GM23338 (cell line): ENCODE measurements around the gene NMRK2. TPM values are rescaled to one million over a fixed set of nuclear protein-coding genes. Genes with fewer than 3 reads are reported as not detected.
A peak's percentile ranks its signal among the peaks of the same experiment; 100 is the strongest.

Source experiments
- ATAC-seq: fragments of 200-7000 bp; cut with Tn5 transposase; 3 replicates; pipeline ENCODE4 v1.9.1; 2020
- DNase-seq: peaks from one replicate; pipeline ENCODE4 v3.0.0-alpha.2; 2015; ENCODE audit warnings: low spot score
- H2AFZ ChIP-seq: fragments of 200-600 bp; sonication (generic); 2 replicates; pipeline ENCODE4 v1.8.0; 2016; ENCODE audit warnings: antibody characterized with exemption, mild to moderate bottlenecking, moderate library complexity
- H3F3A ChIP-seq: fragments of 200-600 bp; sonication (generic); replicated peaks from 2 replicates; pipeline ENCODE4 v1.8.0; 2017; ENCODE audit warnings: antibody characterized with exemption, mixed run types, low read depth
- H3K27ac ChIP-seq: fragments of 200-600 bp; sonication (generic); 2 replicates; pipeline ENCODE4 v1.6.1; 2016; ENCODE audit warnings: low read depth
- H3K27me3 ChIP-seq: fragments of 200-600 bp; sonication (generic); 2 replicates; pipeline ENCODE4 v1.8.0; 2016; ENCODE audit warnings: mild to moderate bottlenecking, mixed run types, moderate library complexity; ENCODE audit not compliant: insufficient read depth
- H3K36me3 ChIP-seq: fragments of 200-600 bp; sonication (generic); 2 replicates; pipeline ENCODE4 v1.8.0; 2016; ENCODE audit warnings: mild to moderate bottlenecking; ENCODE audit not compliant: insufficient read depth
- H3K4me1 ChIP-seq: fragments of 200-600 bp; sonication (generic); 2 replicates; pipeline ENCODE4 v1.8.0; 2016; ENCODE audit warnings: mild to moderate bottlenecking, moderate library complexity; ENCODE audit not compliant: insufficient read depth
- H3K4me2 ChIP-seq: fragments of 200-600 bp; sonication (generic); 2 replicates; pipeline ENCODE4 v1.7.1; 2017; ENCODE audit warnings: mixed run types
- H3K4me3 ChIP-seq: fragments of 200-600 bp; sonication (generic); 2 replicates; pipeline ENCODE4 v1.6.1; 2016; ENCODE audit warnings: mixed run types
- H3K79me2 ChIP-seq: fragments of 200-600 bp; sonication (generic); replicated peaks from 2 replicates; pipeline ENCODE4 v1.8.0; 2017; ENCODE audit warnings: mild to moderate bottlenecking; ENCODE audit not compliant: insufficient read depth
- H3K9me2 ChIP-seq: fragments of 200-600 bp; sonication (generic); 2 replicates; pipeline ENCODE4 v1.8.0; 2017; ENCODE audit not compliant: insufficient read depth
- H4K20me1 ChIP-seq: fragments of 200-600 bp; sonication (generic); replicated peaks from 2 replicates; pipeline ENCODE4 v1.8.0; 2017; ENCODE audit warnings: mild to moderate bottlenecking; ENCODE audit not compliant: insufficient read depth
- H3K27ac Mint-ChIP-seq: 2 replicates; pipeline ENCODE4 v1.8.0; 2020; ENCODE audit warnings: inconsistent platforms, mild to moderate bottlenecking, moderate library complexity, mixed read lengths
- H3K27me3 Mint-ChIP-seq: 3 replicates; pipeline ENCODE4 v1.8.0; 2022; ENCODE audit warnings: low read depth, mild to moderate bottlenecking, moderate library complexity, mixed read lengths, inconsistent platforms; ENCODE audit not compliant: insufficient read depth, poor library complexity
- H3K36me3 Mint-ChIP-seq: 3 replicates; pipeline ENCODE4 v1.8.0; 2021; ENCODE audit warnings: low read depth, mild to moderate bottlenecking, inconsistent platforms, moderate library complexity, mixed read lengths
- H3K4me1 Mint-ChIP-seq: 3 replicates; pipeline ENCODE4 v1.8.0; 2020; ENCODE audit warnings: mild to moderate bottlenecking, inconsistent platforms, mixed read lengths
- H3K4me3 Mint-ChIP-seq: 3 replicates; pipeline ENCODE4 v1.8.0; 2021; ENCODE audit warnings: moderate library complexity, mild to moderate bottlenecking, inconsistent platforms, mixed read lengths
- H3K9me3 Mint-ChIP-seq: 3 replicates; pipeline ENCODE4 v1.8.0; 2020; ENCODE audit warnings: moderate library complexity, mild to moderate bottlenecking, inconsistent platforms, mixed read lengths
- CREB1 ChIP-seq: fragments of 250-450 bp; sonication (Bioruptor Pico); IDR thresholded peaks from 2 replicates; pipeline ENCODE4 v1.5.0; 2020; ENCODE audit warnings: low read depth, mild to moderate bottlenecking, moderate library complexity
- CTCF ChIP-seq, 2 experiments: fragments of 200-600 bp in 1 of 2; sonication (generic) in 1 of 2; conservative IDR thresholded peaks; 2 replicates each; pipeline versions ENCODE4 v1.5.1 to v1.6.1; 2016 to 2017; ENCODE audit warnings: antibody characterized with exemption in 2 of 2, low read depth in 2 of 2, mild to moderate bottlenecking in 2 of 2, moderate library complexity in 1 of 2
- ETS1 ChIP-seq: IDR thresholded peaks from 2 replicates; pipeline ENCODE4 v1.6.1; 2016; ENCODE audit warnings: antibody characterized with exemption
- EZH2 ChIP-seq: fragments of 200-600 bp; sonication (generic); IDR thresholded peaks from one replicate; pipeline ENCODE4 v1.8.0; 2017; ENCODE audit warnings: antibody characterized with exemption, mild to moderate bottlenecking, low read depth; ENCODE audit not compliant: unreplicated experiment
- EZH2phosphoT487 ChIP-seq: fragments of 200-600 bp; sonication (generic); IDR thresholded peaks from one replicate; pipeline ENCODE4 v1.8.1; 2018; ENCODE audit warnings: antibody characterized with exemption; ENCODE audit not compliant: unreplicated experiment
- JUNB ChIP-seq: IDR thresholded peaks from one replicate; pipeline ENCODE4 v1.6.1; 2016; ENCODE audit warnings: antibody characterized with exemption; ENCODE audit not compliant: unreplicated experiment
- NANOG ChIP-seq: IDR thresholded peaks from 2 replicates; pipeline ENCODE4 v1.6.1; 2016; ENCODE audit warnings: antibody characterized with exemption, borderline replicate concordance
- POLR2AphosphoS5 ChIP-seq: IDR thresholded peaks from 2 replicates; pipeline ENCODE4 v1.6.1; 2016; ENCODE audit warnings: antibody characterized with exemption, low read depth
- REST ChIP-seq: IDR thresholded peaks from one replicate; pipeline ENCODE4 v1.6.1; 2018; ENCODE audit warnings: antibody characterized with exemption; ENCODE audit not compliant: unreplicated experiment
- STAT1 ChIP-seq: IDR thresholded peaks from one replicate; pipeline ENCODE4 v1.6.1; 2016; ENCODE audit warnings: antibody characterized with exemption; ENCODE audit not compliant: unreplicated experiment
- ZNF114 ChIP-seq: fragments of 250-450 bp; sonication (Bioruptor Pico); IDR thresholded peaks from 2 replicates; pipeline ENCODE4 v1.5.0; 2020; ENCODE audit warnings: mild to moderate bottlenecking, moderate library complexity
- ZNF462 ChIP-seq: fragments of 250-450 bp; sonication (Bioruptor Pico); IDR thresholded peaks from 2 replicates; pipeline ENCODE4 v1.5.0; 2020; ENCODE audit warnings: mild to moderate bottlenecking, moderate library complexity
- polyA plus RNA-seq: library from polyadenylated mRNA; unstranded; fragments of >200 nt; fragmentation: Nextera tagmentation; extraction: Ambion mirVana; gene quantifications from 2 replicates; pipeline ENCODE4 v1.2.1, GENCODE V29; 2016
- total RNA-seq: library from RNA; depleted of rRNA; stranded (reverse); fragments of >200 nt; shearing (Covaris generic); gene quantifications from 2 replicates; pipeline ENCODE4 v1.2.3, GENCODE V29; 2014

The NMRK2 gene
- total and polyA plus RNA-seq, 2 experiments from 2014 or later = 55.9 to 65.3 TPM

GRCh38 chr19:3984908-3985642, 52.2 kb downstream of the NMRK2 start, which contains the start of gene EEF2:
Gene EEF2 (minus strand): TSS chr19:3985463. CDS start chr19:3985380, 83 bp downstream.
- peaks cover 53% of the 10 kb centered on the region for H3K36me3 Mint-ChIP-seq
- peak within 1 kb of the TSS; percentile 98 for H3K4me3 Mint-ChIP-seq
- H3K27me3 Mint-ChIP-seq = peaks cover 47% of the 10 kb centered on the region

More at GRCh38 chr19:3984908-3985642, 52.2 kb downstream of the NMRK2 start, which contains the start of gene EEF2:
- Histone ChIP-seq H4K20me1 (peaks cover 48% of the 10 kb centered on the region), H3K27me3 (peaks cover 7% of the 10 kb centered on the region; the same call in 1 of the 2 replicates), H3K4me3 (peak within 1 kb of the TSS; percentile 100), H3K27ac (peak within 1 kb of the TSS; percentile 95), H3K4me1 (peaks cover 20% of the 10 kb centered on the region), H3K4me2 (peak within 1 kb of the TSS; percentile 100), H3K36me3 (peaks cover 44% of the 10 kb centered on the region), H2AFZ (peak within 1 kb of the TSS; percentile 63; the same call in 1 of the 2 replicates), H3K79me2 (peaks cover 52% of the 10 kb centered on the region), H3K9me2 (no peaks in the 10 kb centered on the region), H3F3A (peaks cover 52% of the 10 kb centered on the region)
- Mint-ChIP-seq H3K27ac (peak within 1 kb of the TSS; percentile 99), H3K4me1 (peaks cover 38% of the 10 kb centered on the region), H3K9me3 (peaks cover 15% of the 10 kb centered on the region; the same call in 2 of the 3 replicates)
- ATAC-seq (peak; percentile 15), DNase-seq (peak; percentile 94)
- TF ChIP-seq NANOG (no peak), REST (peak; percentile 32), POLR2AphosphoS5 (peak; percentile 100), JUNB (no peak), STAT1 (no peak), ETS1 (peak; percentile 74), ZNF114 (no peak), ZNF462 (no peak), CREB1 (CRISPR knock-in tag) (peak; percentile 92), CTCF (conservative IDR thresholded peaks at IDR 0.05; ENCODE audit: low read depth in 2 of 2) (no peak), EZH2phosphoT487 (no peak), EZH2 (no peak)
